Peyer's patch (tissue), 4 donors: ENCODE results near the gene IMMT. TPM values are rescaled to one million over a fixed set of nuclear protein-coding genes. Genes with fewer than 3 reads are reported as not detected.

Source experiments
- DNase-seq, 3 donors: peaks; one replicate each; pipeline ENCODE4 v3.0.0-alpha.2; 2017 to 2019
- H3K27ac ChIP-seq, 4 donors: fragments of 200-600 bp; sonication (generic); one replicate each; pipeline ENCODE4 v1.5.1; 2016 to 2019
- H3K27me3 ChIP-seq, 2 donors: fragments of 200-600 bp; sonication (generic); one replicate each; pipeline ENCODE4 v1.5.1; 2019
- H3K36me3 ChIP-seq, 3 donors: fragments of 200-600 bp; sonication (generic); one replicate each; pipeline ENCODE4 v1.5.1; 2016 to 2019
- H3K4me1 ChIP-seq, 4 donors: fragments of 200-600 bp; sonication (generic); one replicate each; pipeline ENCODE4 v1.5.1; 2016 to 2019
- H3K4me3 ChIP-seq, 4 donors: fragments of 200-600 bp; sonication (generic); 1 replicate in 3 of 4; 2 replicates in 1 of 4; pipeline ENCODE4 v1.5.1; 2016 to 2019; ENCODE audit warnings: mild to moderate bottlenecking in 1 of 4
- H3K9me3 ChIP-seq, 4 donors: fragments of 200-600 bp; sonication (generic); one replicate each; pipeline ENCODE4 v1.5.1; 2016 to 2019; ENCODE audit warnings: mild to moderate bottlenecking in 1 of 4
- CTCF ChIP-seq, 6 experiments: fragments of 450-650 bp in 4 of 6; fragments of 200-600 bp in 2 of 6; sonication (generic) in 1 of 6; IDR thresholded peaks; one replicate each; pipeline ENCODE4 v1.5.1; 2017 to 2019; ENCODE audit warnings: antibody characterized with exemption in 6 of 6, mild to moderate bottlenecking in 3 of 6, moderate library complexity in 1 of 6
- POLR2A ChIP-seq, 2 donors: fragments of 450-650 bp; IDR thresholded peaks; one replicate each; pipeline ENCODE4 v1.5.1; 2017; ENCODE audit warnings: antibody characterized with exemption in 2 of 2, mild to moderate bottlenecking in 2 of 2, moderate library complexity in 2 of 2
- total RNA-seq, 4 donors: library from RNA; depleted of rRNA; stranded (reverse); fragments of >200 nt; gene quantifications; one replicate each; pipeline ENCODE4 v1.1.0, GENCODE V29; 2016

The IMMT gene
- total RNA-seq, 4 donors from 2014 or later: 53.8 to 126 (median 67.6) TPM

DNA sequence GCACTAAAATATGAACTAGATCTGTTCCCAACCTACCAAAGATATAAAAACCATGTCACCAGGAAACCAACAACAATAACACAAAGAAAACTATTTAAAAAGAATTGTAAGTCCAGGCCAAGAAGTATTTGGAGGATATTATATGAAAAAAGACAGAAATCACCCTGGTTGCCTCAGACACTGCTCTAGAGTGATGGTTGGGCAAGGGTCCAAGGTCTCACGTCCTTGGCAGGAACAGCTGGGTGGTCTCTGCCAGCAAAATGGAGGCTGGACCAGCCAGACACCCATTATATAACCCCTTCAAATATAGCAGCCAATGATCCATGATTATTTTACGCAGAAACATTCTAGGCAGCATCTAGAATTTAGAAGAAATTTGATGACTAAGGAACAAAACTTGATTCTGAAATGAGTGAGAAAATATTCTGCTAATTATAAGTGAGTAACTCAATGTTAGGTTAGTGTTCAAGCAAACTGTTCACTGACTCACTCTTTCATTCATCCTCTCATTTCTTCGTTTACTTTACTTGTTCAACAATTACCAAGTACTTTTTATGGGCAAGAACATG lies 39.4 kb upstream of the IMMT start:
- H3K4me1 ChIP-seq: no peaks in the 10 kb centered on the region
- no peak overlapping the region for H3K4me3 ChIP-seq
- H3K36me3 ChIP-seq: no peaks in the 10 kb centered on the region
- H3K27ac ChIP-seq: peak overlapping the region in 1 of 4 donors; percentile 39
- TF ChIP-seq POLR2A (IDR thresholded peaks at IDR 0.05) (no peak), CTCF (IDR thresholded peaks at IDR 0.05) (no peak)
- DNase-seq: no peak
- no peaks in the 10 kb centered on the region for H3K9me3 ChIP-seq
- no peaks in the 10 kb centered on the region for H3K27me3 ChIP-seq

GRCh38 chr2:86233436-86233835 lies 38.2 kb upstream of the IMMT start:
- Histone ChIP-seq H3K27me3 (no peaks in the 10 kb centered on the region), H3K36me3 (no peaks in the 10 kb centered on the region), H3K27ac (no peak overlapping the region), H3K4me1 (no peaks in the 10 kb centered on the region), H3K4me3 (no peak overlapping the region), H3K9me3 (no peaks in the 10 kb centered on the region)
- DNase-seq: no peak
- no peak for TF ChIP-seq POLR2A (IDR thresholded peaks at IDR 0.05)
- no peak for TF ChIP-seq CTCF (IDR thresholded peaks at IDR 0.05)

DNA sequence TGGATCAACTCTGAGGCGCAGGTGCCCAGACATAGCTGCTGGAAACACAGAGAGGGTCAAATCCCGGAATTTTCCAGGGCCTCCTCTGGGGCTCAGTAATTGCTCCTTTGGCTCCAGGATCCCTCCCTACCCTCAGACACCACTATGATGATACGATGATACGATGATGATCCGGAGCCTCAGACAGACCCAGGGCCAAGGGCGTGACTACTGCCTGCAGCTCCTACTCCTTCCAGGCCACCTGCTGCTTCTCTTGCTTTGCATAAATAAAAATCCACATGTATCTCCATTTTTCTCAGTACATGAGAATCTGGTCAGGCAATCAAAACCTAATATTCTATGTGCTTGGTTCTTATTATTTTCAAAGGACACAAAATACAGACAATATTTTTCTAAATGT lies 37.6 kb upstream of the IMMT start:
- no peak overlapping the region for H3K27ac ChIP-seq
- no peaks in the 10 kb centered on the region for H3K36me3 ChIP-seq
- H3K9me3 ChIP-seq: no peaks in the 10 kb centered on the region
- H3K4me1 ChIP-seq: no peaks in the 10 kb centered on the region
- DNase-seq: no peak
- TF ChIP-seq CTCF (IDR thresholded peaks at IDR 0.05) (no peak), POLR2A (IDR thresholded peaks at IDR 0.05) (no peak)
- H3K27me3 ChIP-seq: no peaks in the 10 kb centered on the region
- no peak overlapping the region for H3K4me3 ChIP-seq

GRCh38 chr2:86232373-86232784 lies 37.1 kb upstream of the IMMT start:
- Histone ChIP-seq H3K27ac (no peak overlapping the region), H3K27me3 (no peaks in the 10 kb centered on the region), H3K36me3 (no peaks in the 10 kb centered on the region), H3K4me3 (no peak overlapping the region), H3K4me1 (no peaks in the 10 kb centered on the region), H3K9me3 (no peaks in the 10 kb centered on the region)
- TF ChIP-seq CTCF (IDR thresholded peaks at IDR 0.05): no peak
- no peak for TF ChIP-seq POLR2A (IDR thresholded peaks at IDR 0.05)
- DNase-seq: no peak

DNA sequence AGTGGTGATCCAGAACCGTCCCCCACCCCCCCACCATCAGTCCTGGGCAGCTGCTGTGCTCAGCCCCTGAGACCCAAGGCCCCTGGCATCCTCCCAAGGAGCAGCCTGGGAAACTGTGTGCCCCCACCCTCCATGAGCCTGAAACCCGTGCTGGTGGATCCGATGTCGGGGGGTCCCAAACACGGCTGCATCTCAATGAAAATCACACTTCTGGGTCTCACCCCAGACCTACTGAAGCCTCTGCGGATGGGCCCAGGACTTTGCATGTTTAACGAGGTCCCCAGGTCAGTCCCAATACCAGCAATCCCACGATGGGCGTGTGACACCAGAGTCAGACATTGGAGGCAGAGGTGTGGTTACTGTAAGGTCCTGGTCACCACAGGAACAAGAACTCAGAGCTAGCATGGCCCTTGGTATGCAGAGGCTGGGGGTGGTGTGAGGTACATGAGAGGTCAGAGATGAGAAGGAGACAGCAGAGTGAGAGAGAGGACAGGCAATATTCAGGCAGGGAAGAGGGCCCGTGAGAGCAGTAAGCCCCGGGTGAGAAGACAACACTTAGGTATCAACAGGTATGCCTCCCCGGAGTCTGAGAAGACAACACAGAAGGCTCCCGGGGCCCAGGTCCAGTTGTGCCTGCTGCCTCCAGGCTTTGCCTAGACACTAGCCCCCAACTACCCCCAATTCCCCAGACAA lies 36.6 kb upstream of the IMMT start:
- DNase-seq: no peak
- no peaks in the 10 kb centered on the region for H3K9me3 ChIP-seq
- TF ChIP-seq POLR2A (IDR thresholded peaks at IDR 0.05): no peak
- TF ChIP-seq CTCF (IDR thresholded peaks at IDR 0.05): no peak
- no peaks in the 10 kb centered on the region for H3K36me3 ChIP-seq
- no peak overlapping the region for H3K27ac ChIP-seq
- no peak overlapping the region for H3K4me3 ChIP-seq
- H3K27me3 ChIP-seq: no peaks in the 10 kb centered on the region
- H3K4me1 ChIP-seq: no peaks in the 10 kb centered on the region
